NCI-H2227 (cell line): ENCODE data around the gene CHRNA1.
"Not testable (repeated sequence)": the region's sequence is repeated elsewhere in the genome, so short reads cannot be mapped to it uniquely, and the experiment has no call there.

Experiments
- DNase-seq: peaks from one replicate; lab custom pipeline; 2025; ENCODE audit not compliant: unreplicated experiment; lab: John Stamatoyannopoulos, UW

CHRNA1 gene

GRCh38 chr2:174718591-174718990 lies 45.7 kb downstream of the CHRNA1 start:
- DNase-seq: no peak

DNA sequence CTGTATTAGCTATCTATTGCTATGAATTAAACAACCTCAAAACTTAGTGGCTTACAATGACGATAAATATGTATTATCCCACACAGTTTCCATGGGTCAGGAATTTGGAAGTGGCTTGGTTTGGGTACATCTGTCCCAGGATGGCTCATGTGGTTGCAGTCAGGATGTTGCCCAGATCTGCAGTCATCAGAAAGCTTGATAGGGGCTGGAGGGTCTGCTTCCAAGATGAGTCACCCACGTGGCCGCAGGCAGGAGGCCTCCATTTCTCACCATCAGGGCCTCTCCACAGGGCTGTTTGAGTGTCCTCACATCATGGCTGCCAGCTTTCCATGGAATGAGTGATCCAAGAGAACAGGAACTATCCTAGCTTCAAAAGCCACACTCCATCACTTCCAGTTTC lies 46.4 kb downstream of the CHRNA1 start:
- DNase-seq: no peak

DNA sequence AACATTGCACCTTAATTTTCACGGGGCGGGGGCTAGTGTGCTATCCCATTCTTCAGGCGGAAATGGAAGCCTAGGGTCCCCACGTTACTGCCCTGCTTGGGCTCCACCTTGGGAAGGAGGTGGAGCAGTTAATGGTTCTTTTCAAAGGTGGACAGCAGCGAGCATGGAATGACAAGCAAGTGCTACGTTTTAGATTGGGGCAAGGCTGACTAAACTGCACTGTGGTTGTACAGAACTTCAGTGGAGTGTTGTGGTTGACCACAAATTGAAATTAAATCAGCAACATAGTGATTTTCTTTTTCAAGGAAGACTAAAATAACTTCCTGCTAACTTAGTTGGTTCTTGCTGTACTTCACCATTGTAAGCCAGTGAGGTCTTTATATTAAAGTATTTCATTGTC lies 47.0 kb downstream of the CHRNA1 start:
- DNase-seq: no peak

DNA sequence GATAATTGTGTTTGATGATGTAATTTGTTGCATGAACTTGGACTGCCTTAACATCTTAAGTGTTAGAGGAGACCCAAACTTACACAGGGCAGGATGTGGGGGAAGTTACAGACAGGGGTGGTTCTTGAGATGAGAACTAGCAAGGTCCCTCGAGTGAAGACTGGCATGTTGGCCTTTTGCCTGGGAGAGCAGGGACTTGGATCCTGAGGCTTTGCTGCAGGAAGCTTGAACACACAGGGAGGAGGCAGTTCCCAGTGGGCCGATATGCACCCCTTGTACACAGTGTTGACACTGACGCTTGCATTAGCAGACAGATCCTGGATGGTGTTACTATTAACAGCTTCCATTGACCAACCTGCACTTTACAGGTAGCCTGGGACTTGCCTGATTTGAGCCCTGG lies 47.5 kb downstream of the CHRNA1 start:
- no peak for DNase-seq

- no peak for DNase-seq
These were observed 50.6 kb downstream of the CHRNA1 start for GRCh38 chr2:174713686-174714085.

DNA sequence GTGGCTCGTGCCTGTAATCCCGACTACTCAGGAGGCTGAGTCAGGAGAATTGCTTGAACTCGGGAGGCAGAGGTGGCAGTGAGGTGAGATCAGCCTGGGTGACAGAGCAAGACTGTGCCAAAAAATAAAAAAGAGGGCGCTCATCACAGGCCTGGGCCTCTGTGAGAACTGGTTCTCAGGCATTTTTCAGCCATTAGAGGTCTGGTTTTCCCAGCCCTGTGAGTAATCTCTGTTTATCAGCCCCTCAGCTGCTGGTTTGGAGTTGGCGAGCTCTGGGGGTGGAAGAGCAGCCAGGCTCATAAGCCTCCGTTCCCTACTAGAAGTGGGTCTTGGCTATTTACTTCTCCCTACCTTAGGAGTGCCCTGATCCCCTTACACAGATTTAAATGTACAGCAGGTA lies 53.1 kb downstream of the CHRNA1 start:
- no peak for DNase-seq

DNA sequence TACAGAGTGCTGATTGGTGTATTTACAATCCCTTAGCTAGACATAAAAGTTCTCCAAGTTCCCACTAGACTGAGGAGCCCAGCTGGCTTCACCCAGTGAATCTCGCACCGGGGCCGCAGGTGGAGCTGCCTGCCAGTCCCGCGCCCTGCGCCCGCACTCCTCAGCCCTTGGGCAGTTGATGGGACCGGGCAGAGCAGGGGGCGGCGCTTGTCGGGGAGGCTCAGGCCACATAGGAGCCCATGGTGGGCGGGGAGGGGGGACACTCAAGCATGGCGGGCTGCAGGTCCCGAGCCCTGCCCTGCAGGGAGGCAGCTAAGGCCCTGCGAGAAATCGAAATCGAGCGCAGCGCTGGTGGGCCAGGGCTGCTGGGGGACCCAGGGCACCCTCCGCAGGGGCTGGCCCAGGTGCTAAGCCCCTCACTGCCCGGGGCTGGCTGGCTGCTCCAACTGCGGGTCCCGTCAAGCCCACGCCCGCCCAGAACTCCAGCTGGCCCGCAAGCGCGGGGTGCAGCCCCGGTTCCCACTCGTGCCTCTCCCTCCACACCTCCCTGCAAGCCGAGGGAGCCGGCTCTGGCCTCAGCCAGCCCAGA lies 54.8 kb downstream of the CHRNA1 start:
- not testable (repeated sequence) for DNase-seq

DNA sequence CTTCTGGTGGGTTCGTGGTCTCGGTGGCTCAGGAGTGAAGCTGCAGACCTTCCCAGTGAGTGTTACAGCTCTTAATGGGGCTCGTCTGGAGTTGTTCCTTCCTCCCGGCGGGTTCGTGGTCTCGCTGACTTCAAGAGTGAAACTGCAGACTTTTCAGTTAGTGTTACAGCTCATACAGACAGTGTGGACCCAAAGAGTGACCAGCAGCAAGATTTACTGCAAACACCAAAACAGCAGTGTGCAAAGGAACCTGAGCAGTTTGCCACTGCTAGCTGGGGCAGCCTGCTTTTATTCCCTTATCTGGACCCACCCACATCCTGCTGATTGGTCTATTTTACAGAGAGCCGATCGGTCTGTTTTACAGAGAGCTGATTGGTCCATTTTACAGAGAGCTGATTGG lies 55.6 kb downstream of the CHRNA1 start:
- no peak for DNase-seq

DNA sequence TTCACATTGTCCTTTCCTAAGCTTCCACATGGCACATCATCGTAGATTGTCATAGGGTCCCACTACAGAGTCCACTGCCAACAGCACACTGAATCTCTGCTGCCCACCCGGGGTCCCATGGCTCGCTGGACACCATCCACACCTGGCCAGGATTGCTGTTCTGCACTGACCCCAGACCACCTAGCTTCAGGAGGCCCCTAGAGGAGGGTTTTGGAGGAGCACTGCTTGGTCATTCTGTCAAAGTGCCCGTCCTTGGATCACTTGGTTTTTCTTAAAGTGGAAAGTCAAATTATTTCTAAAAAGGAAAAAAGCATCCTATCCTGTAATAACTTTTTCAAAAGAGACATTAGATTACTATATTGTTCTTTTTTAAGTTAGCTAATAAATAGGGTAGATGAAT lies 59.0 kb downstream of the CHRNA1 start:
- DNase-seq: no peak

DNA sequence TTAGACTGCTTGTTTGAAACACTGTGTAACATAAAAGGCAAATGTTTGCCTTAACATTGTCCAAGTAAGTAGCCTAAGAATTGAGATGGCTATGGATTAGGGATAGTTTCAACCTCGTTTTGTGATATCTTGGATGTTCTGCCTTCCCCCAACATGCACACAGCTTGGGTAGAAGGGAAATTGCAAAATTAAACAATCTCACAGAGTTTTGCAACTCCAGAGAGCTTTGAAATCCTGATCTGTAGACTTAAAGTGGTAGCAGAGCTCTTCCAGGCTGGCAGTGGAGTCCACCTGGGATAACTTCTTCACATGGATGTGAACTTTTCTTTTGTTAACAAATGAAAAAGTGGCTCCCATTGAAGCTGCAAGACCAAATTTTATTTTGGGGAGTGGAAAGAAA lies 59.6 kb downstream of the CHRNA1 start:
- no peak for DNase-seq

DNA sequence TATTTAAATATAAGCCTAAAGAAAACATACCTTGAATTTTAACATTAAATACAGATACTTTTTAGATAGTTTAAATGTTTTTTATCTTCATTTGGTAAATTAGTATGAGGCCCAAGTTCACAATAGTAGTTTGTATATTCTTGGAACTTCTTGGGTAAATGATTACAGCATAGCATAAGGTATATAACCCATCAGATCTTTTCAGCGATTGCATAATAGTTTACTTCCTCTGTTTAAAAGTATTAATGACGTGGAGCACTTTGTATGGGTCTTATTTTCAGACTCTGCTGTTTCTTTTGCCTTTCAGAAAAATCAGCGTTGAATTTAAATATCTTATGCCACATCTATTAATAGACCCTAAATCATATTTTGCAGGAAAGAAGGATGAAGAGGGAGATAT lies 60.2 kb downstream of the CHRNA1 start:
- DNase-seq: no peak

- DNase-seq: no peak
These were observed 60.8 kb downstream of the CHRNA1 start for GRCh38 chr2:174703430-174703829.

DNA sequence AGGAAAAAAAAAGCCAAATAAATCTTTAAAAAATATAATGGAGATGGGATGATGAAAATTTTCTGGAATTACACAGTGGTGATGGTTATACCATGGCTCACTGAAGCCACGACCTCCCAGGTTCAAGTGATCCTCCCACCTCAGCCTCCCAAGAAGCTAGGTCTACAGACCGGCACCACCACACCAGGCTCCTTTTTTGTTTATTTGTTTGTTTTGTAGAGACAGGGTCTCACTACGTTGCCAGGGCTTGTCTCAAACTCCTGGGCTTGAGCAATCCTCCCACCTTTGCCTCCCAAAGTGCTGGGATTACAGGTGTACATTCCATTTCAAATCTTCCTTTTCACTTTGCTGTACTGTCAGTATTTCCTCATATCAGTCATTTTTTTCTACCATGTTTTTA lies 61.7 kb downstream of the CHRNA1 start:
- DNase-seq: no peak

GRCh38 chr2:174699993-174700766 lies 64.1 kb downstream of the CHRNA1 start:
- peak; percentile 64 for DNase-seq
